GM19463 (cell line): ENCODE measurements around the gene SCN4A.
"Not testable (repeated sequence)": the region's sequence is repeated elsewhere in the genome, so short reads cannot be mapped to it uniquely, and the experiment has no call there.

Experiments
- ATAC-seq: cut with Tn5 transposase; IDR thresholded peaks from one replicate; pipeline ENCODE4 v1.9.1; 2021; ENCODE audit warnings: mild to moderate bottlenecking, moderate library complexity; ENCODE audit not compliant: unreplicated experiment

SCN4A gene

GRCh38 chr17:63986821-63987220 lies 14.1 kb upstream of the SCN4A start:
- no peak for ATAC-seq

- ATAC-seq: no peak
Observed at GRCh38 chr17:63985387-63986140, 12.8 kb upstream of the SCN4A start.

- ATAC-seq: no peak
Observed at GRCh38 chr17:63984651-63985386, 12.1 kb upstream of the SCN4A start.

- ATAC-seq: no peak
Observed at GRCh38 chr17:63984236-63984635, 11.5 kb upstream of the SCN4A start.

GRCh38 chr17:63983320-63983719 lies 10.6 kb upstream of the SCN4A start:
- no peak for ATAC-seq

GRCh38 chr17:63982641-63983040 lies 9.9 kb upstream of the SCN4A start:
- ATAC-seq: not testable (repeated sequence)

GRCh38 chr17:63978272-63979200 lies 5.8 kb upstream of the SCN4A start:
- no peak for ATAC-seq

- ATAC-seq: no peak
Observed at GRCh38 chr17:63976702-63977101, 4.0 kb upstream of the SCN4A start.

GRCh38 chr17:63975541-63976092 lies 2.9 kb upstream of the SCN4A start:
- ATAC-seq: no peak

GRCh38 chr17:63974594-63975192 lies 2.0 kb upstream of the SCN4A start:
- no peak for ATAC-seq

- no peak for ATAC-seq
Observed at GRCh38 chr17:63973930-63974593, 1.3 kb upstream of the SCN4A start.

- no peak for ATAC-seq
Observed at GRCh38 chr17:63973247-63973646, 529 bp upstream of the SCN4A start.

GRCh38 chr17:63969278-63969677 lies 3.4 kb downstream of the SCN4A start:
- ATAC-seq: no peak

- ATAC-seq: no peak
Observed at GRCh38 chr17:63967953-63968352, 4.8 kb downstream of the SCN4A start.

- ATAC-seq: no peak
Observed at GRCh38 chr17:63966646-63967264, 6.0 kb downstream of the SCN4A start.

GRCh38 chr17:63963123-63963522 lies 9.6 kb downstream of the SCN4A start:
- ATAC-seq: no peak

GRCh38 chr17:63962298-63962744 lies 10.4 kb downstream of the SCN4A start:
- no peak for ATAC-seq

GRCh38 chr17:63961355-63962212 lies 11.1 kb downstream of the SCN4A start:
- no peak for ATAC-seq

- ATAC-seq: no peak
Observed at GRCh38 chr17:63960430-63960829, 12.3 kb downstream of the SCN4A start.
